GM19193 (cell line): ENCODE measurements around the gene SLC4A4.

Experiments
- POLR2A ChIP-seq: IDR thresholded peaks from 4 replicates; pipeline ENCODE4 v1.6.1; 2011; ENCODE audit not compliant: insufficient read depth, insufficient read length; ENCODE audit errors: extremely low read depth

Gene SLC4A4

GRCh38 chr4:71604785-71605184 is 266.0 kb downstream of the SLC4A4 start:
- no peak for TF ChIP-seq POLR2A

DNA sequence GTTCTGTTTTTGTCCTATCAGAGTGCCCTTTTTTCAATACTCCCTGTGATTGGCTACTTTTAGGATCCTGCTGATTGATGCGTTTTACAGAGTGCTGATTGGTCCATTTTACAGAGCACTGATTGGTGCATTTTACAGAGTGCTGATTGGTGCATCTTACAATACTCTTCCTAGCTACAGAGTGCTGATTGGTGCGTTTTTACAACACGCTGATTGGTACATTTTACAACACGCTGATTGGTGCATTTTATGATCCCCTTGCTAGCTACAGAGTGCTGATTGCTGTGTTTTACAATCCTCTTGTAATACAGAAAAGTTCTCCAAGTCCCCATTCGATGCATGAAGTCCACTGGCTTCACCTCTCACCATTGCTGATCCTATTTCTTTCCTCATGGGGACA is 268.3 kb downstream of the SLC4A4 start:
- no peak for TF ChIP-seq POLR2A

DNA sequence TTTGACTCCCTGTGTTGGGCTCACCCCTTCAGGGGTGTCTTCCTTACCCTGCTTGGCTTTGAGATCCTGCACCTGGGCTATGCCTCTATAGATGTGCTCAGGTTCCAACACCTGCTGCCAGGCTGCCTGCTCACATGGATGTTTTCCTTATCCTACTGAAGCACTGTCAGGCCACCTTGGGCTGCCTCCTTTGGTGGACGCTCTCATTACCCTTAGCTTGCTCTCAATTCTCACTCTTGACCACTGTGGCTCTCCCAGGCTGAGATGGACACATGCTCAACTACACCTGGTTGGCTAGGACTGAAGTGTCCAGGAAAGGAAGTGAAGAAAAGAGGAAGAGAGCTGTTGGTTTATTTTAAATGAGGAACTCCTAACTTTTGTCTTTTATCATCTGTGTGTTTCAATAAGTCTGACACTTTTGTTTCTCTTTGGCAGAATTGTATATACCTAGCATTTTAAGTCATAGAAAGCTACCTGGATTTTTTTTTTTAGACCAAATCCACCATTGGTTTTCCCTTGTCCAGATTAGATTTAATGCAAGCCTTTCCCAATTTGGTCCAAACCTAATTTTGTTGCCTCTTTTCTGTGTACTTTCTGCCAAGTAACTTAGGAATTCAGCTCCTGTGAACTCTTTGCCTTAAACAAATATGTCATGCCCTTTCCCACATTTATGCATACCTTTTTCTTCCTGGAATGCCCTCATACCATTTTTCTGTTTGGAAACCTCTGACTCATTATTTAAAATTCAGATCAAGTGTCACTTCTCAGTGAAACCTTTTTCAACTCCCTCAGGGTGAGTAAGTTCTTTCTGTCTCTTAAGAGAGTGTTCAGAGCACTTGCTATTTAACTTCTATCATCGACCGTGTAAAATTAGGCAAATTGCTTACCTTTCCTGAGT is 269.2 kb downstream of the SLC4A4 start:
- no peak for TF ChIP-seq POLR2A

DNA sequence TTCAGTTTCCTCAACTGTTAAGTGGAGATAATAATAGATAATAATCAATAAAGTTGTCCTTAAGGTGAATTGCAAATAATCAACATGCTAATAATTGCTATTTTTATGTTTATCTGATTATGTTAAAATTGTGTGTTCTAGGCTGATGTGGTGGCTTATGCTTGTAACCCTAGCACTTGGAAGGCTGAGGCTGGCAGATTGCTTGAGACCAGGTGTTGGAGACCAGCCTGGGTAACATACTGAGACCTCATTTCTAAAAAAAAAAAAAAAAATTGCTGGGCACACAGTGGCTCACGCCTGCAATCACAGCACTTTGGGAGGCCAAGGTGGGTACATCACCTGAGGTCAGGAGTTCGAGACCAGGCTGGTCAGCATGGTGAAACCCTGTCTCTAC is 269.9 kb downstream of the SLC4A4 start:
- TF ChIP-seq POLR2A = no peak

- no peak for TF ChIP-seq POLR2A
Measured at GRCh38 chr4:71609167-71609566, 270.3 kb downstream of the SLC4A4 start.

GRCh38 chr4:71609651-71610050 is 270.8 kb downstream of the SLC4A4 start:
- no peak for TF ChIP-seq POLR2A

GRCh38 chr4:71614621-71615020 is 275.8 kb downstream of the SLC4A4 start:
- no peak for TF ChIP-seq POLR2A

DNA sequence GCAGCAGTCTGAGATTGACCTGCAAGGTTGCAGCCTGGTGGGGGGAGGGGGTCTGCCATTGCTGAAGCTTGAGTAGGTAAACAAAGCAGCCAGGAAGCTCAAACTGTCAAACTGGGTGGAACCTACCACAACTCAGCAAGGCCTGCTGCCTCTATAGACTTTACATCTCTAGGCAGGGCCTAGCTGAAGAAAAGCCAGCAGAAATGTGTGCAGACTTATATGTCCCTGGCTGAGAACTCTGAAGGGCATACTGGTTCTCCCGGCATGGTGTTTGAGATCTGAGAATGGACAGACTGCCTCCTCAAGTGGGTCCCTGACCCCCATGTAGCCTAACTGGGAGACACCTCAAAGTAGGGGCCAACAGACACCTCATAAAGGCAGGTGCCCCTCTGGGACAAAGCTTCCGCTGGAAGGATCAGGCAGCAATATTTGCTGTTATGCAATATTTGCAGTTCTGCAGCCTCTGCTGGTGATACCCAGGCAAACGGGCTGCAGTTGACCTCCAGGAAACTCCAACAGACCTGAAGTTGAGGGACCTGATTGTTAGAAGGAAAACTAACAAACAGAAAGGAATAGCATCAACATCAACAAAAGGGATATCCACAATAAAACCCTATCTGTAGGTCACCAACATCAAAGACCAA is 277.5 kb downstream of the SLC4A4 start:
- TF ChIP-seq POLR2A = no peak
